ENCODE results near the gene SNAPC2. TPM values are rescaled to one million over a fixed set of nuclear protein-coding genes. Genes with fewer than 3 reads are reported as not detected.

Gene SNAPC2
- total RNA-seq, 1 experiment from 2014 or later, result 35.1 TPM

GRCh38 chr19:7907122-7907521 lies 13.0 kb upstream of the SNAPC2 start:
- in situ Hi-C loops (cut with HindIII; ENCODE audit: low sequenced_read_pairs), result no loop called here
- DNase-seq (ENCODE audit: low spot score), result no peak

- no peak for DNase-seq (ENCODE audit: low spot score)
- in situ Hi-C loops (cut with HindIII; ENCODE audit: low sequenced_read_pairs), result no loop called here
Observed at GRCh38 chr19:7907544-7907943, 12.6 kb upstream of the SNAPC2 start.

- in situ Hi-C loops (cut with HindIII; ENCODE audit: low sequenced_read_pairs), result no loop called here
- no peak for DNase-seq (ENCODE audit: low spot score)
Observed at GRCh38 chr19:7908078-7908699, 11.9 kb upstream of the SNAPC2 start.

GRCh38 chr19:7908742-7909461 lies 11.2 kb upstream of the SNAPC2 start:
- DNase-seq (ENCODE audit: low spot score), result peak; percentile 50
- in situ Hi-C loops (cut with HindIII; ENCODE audit: low sequenced_read_pairs), result no loop called here

- DNase-seq (ENCODE audit: low spot score), result no peak
- in situ Hi-C loops (cut with HindIII; ENCODE audit: low sequenced_read_pairs), result no loop called here
Observed at GRCh38 chr19:7909471-7910067, 10.6 kb upstream of the SNAPC2 start.

- peak; percentile 51 for DNase-seq (ENCODE audit: low spot score)
- in situ Hi-C loops (cut with HindIII; ENCODE audit: low sequenced_read_pairs), result no loop called here
Observed at GRCh38 chr19:7910321-7911161, 9.6 kb upstream of the SNAPC2 start.

- no peak for DNase-seq (ENCODE audit: low spot score)
- in situ Hi-C loops (cut with HindIII; ENCODE audit: low sequenced_read_pairs), result no loop called here
Observed at GRCh38 chr19:7911508-7912143, 8.5 kb upstream of the SNAPC2 start.

- in situ Hi-C loops (cut with HindIII; ENCODE audit: low sequenced_read_pairs), result no loop called here
Observed at GRCh38 chr19:7912144-7912696, 7.9 kb upstream of the SNAPC2 start.

GRCh38 chr19:7912697-7913564 lies 7.2 kb upstream of the SNAPC2 start:
- in situ Hi-C loops (cut with HindIII; ENCODE audit: low sequenced_read_pairs), result no loop called here
- DNase-seq (ENCODE audit: low spot score), result no peak

More at GRCh38 chr19:7912144-7912696, 7.9 kb upstream of the SNAPC2 start:
- DNase-seq (ENCODE audit: low spot score), result no peak

- DNase-seq (ENCODE audit: low spot score), result no peak
- in situ Hi-C loops (cut with HindIII; ENCODE audit: low sequenced_read_pairs), result no loop called here
Observed at GRCh38 chr19:7913652-7914051, 6.5 kb upstream of the SNAPC2 start.

GRCh38 chr19:7914099-7914498 lies 6.0 kb upstream of the SNAPC2 start:
- DNase-seq (ENCODE audit: low spot score), result no peak
- in situ Hi-C loops (cut with HindIII; ENCODE audit: low sequenced_read_pairs), result no loop called here

GRCh38 chr19:7914598-7915045 lies 5.5 kb upstream of the SNAPC2 start, which contains the start of gene TGFBR3L:
TGFBR3L (plus strand) TSS chr19:7914830.
- no peak for DNase-seq (ENCODE audit: low spot score)
- in situ Hi-C loops (cut with HindIII; ENCODE audit: low sequenced_read_pairs), result no loop called here

- in situ Hi-C loops (cut with HindIII; ENCODE audit: low sequenced_read_pairs), result no loop called here
- DNase-seq (ENCODE audit: low spot score), result no peak
Observed at GRCh38 chr19:7915250-7916102, 4.7 kb upstream of the SNAPC2 start.

GRCh38 chr19:7916103-7916954 lies 3.8 kb upstream of the SNAPC2 start:
- no peak for DNase-seq (ENCODE audit: low spot score)
- in situ Hi-C loops (cut with HindIII; ENCODE audit: low sequenced_read_pairs), result no loop called here

- no peak for DNase-seq (ENCODE audit: low spot score)
- in situ Hi-C loops (cut with HindIII; ENCODE audit: low sequenced_read_pairs), result no loop called here
Observed at GRCh38 chr19:7916955-7917266, 3.2 kb upstream of the SNAPC2 start.

GRCh38 chr19:7917267-7918061 lies 2.7 kb upstream of the SNAPC2 start:
- in situ Hi-C loops (cut with HindIII; ENCODE audit: low sequenced_read_pairs), result no loop called here
- peak; percentile 75 for DNase-seq (ENCODE audit: low spot score)
